Skeletal muscle satellite cell (primary cell): ENCODE results near the gene CLTB.
A peak's percentile ranks its signal among the peaks of the same experiment; 100 is the strongest.

Source experiments
- H3K27me3 ChIP-seq: 2 replicates; pipeline ENCODE4 v1.7.0; 2013; ENCODE audit warnings: low read length; ENCODE audit not compliant: control insufficient read depth, insufficient read depth
- H3K36me3 ChIP-seq: 2 replicates; pipeline ENCODE4 v1.7.0; 2013; ENCODE audit warnings: mild to moderate bottlenecking, control low read depth, low read length; ENCODE audit not compliant: insufficient read depth
- H3K4me1 ChIP-seq: 2 replicates; pipeline ENCODE4 v1.7.0; 2013; ENCODE audit warnings: low read length; ENCODE audit not compliant: control insufficient read depth, insufficient read depth
- H3K4me2 ChIP-seq: 2 replicates; pipeline ENCODE4 v1.7.0; 2013; ENCODE audit warnings: mild to moderate bottlenecking, low read length
- H3K4me3 ChIP-seq: 2 replicates; pipeline ENCODE4 v1.7.0; 2013; ENCODE audit warnings: low read length
- H3K9ac ChIP-seq: 2 replicates; pipeline ENCODE4 v1.7.0; 2013; ENCODE audit warnings: mild to moderate bottlenecking, low read depth, low read length, moderate library complexity
- H3K9me3 ChIP-seq: replicated peaks from 2 replicates; pipeline ENCODE4 v1.7.0; 2013; ENCODE audit warnings: mild to moderate bottlenecking, control low read depth, low read length

CLTB gene

GRCh38 chr5:176424181-176424580 is 7.8 kb upstream of the CLTB start:
- Histone ChIP-seq H3K36me3 (no peaks in the 10 kb centered on the region), H3K27me3 (peaks cover 12% of the 10 kb centered on the region), H3K9ac (no peak overlapping the region), H3K4me1 (no peaks in the 10 kb centered on the region), H3K4me3 (no peak overlapping the region), H3K9me3 (no peaks in the 10 kb centered on the region), H3K4me2 (no peak overlapping the region)

- H3K36me3 ChIP-seq: no peaks in the 10 kb centered on the region
- H3K4me3 ChIP-seq: no peak overlapping the region
- H3K4me2 ChIP-seq: no peak overlapping the region
- H3K9ac ChIP-seq: no peak overlapping the region
- H3K27me3 ChIP-seq: peaks cover 12% of the 10 kb centered on the region
- peaks cover 6% of the 10 kb centered on the region for H3K4me1 ChIP-seq
- no peaks in the 10 kb centered on the region for H3K9me3 ChIP-seq
These were observed 4.7 kb upstream of the CLTB start for GRCh38 chr5:176420972-176421544.

GRCh38 chr5:176420086-176420485 is 3.7 kb upstream of the CLTB start:
- no peak overlapping the region for H3K4me3 ChIP-seq
- H3K9me3 ChIP-seq: no peaks in the 10 kb centered on the region
- H3K4me1 ChIP-seq: peaks cover 12% of the 10 kb centered on the region
- H3K27me3 ChIP-seq: peaks cover 12% of the 10 kb centered on the region
- H3K4me2 ChIP-seq: no peak overlapping the region
- H3K9ac ChIP-seq: no peak overlapping the region
- H3K36me3 ChIP-seq: no peaks in the 10 kb centered on the region

- no peak overlapping the region for H3K9ac ChIP-seq
These were observed 1.9 kb upstream of the CLTB start for GRCh38 chr5:176418251-176418650.

GRCh38 chr5:176416965-176417364 is 626 bp upstream of the CLTB start:
- H3K9ac ChIP-seq: peak overlapping the region; percentile 10
- H3K4me3 ChIP-seq: peak overlapping the region; percentile 96

More at GRCh38 chr5:176418251-176418650, 1.9 kb upstream of the CLTB start:
- Histone ChIP-seq H3K9me3 (no peaks in the 10 kb centered on the region), H3K36me3 (no peaks in the 10 kb centered on the region), H3K4me3 (no peak overlapping the region), H3K4me2 (no peak overlapping the region), H3K27me3 (peaks cover 12% of the 10 kb centered on the region), H3K4me1 (peaks cover 30% of the 10 kb centered on the region)

GRCh38 chr5:176415240-176415951 is 943 bp downstream of the CLTB start:
- Histone ChIP-seq H3K36me3 (no peaks in the 10 kb centered on the region), H3K4me3 (peak overlapping the region; percentile 96), H3K27me3 (peaks cover 4% of the 10 kb centered on the region), H3K9me3 (no peaks in the 10 kb centered on the region), H3K4me2 (peak overlapping the region; percentile 92), H3K4me1 (peaks cover 57% of the 10 kb centered on the region), H3K9ac (peak overlapping the region; percentile 94)

More at GRCh38 chr5:176416965-176417364, 626 bp upstream of the CLTB start:
- Histone ChIP-seq H3K4me1 (peaks cover 43% of the 10 kb centered on the region), H3K36me3 (no peaks in the 10 kb centered on the region), H3K9me3 (no peaks in the 10 kb centered on the region), H3K4me2 (peak overlapping the region; percentile 92), H3K27me3 (peaks cover 6% of the 10 kb centered on the region)

GRCh38 chr5:176414704-176415103 is 1.6 kb downstream of the CLTB start:
- H3K9ac ChIP-seq: peak overlapping the region; percentile 42
- no peaks in the 10 kb centered on the region for H3K9me3 ChIP-seq
- peaks cover 1% of the 10 kb centered on the region for H3K36me3 ChIP-seq
- H3K4me3 ChIP-seq: peak overlapping the region; percentile 96
- H3K4me1 ChIP-seq: peaks cover 57% of the 10 kb centered on the region
- H3K27me3 ChIP-seq: no peaks in the 10 kb centered on the region
- peak overlapping the region; percentile 92 for H3K4me2 ChIP-seq

- no peaks in the 10 kb centered on the region for H3K27me3 ChIP-seq
- H3K4me3 ChIP-seq: peak overlapping the region; percentile 29
- H3K36me3 ChIP-seq: peaks cover 5% of the 10 kb centered on the region
- H3K9ac ChIP-seq: peak overlapping the region; percentile 31
- H3K9me3 ChIP-seq: no peaks in the 10 kb centered on the region
- peak overlapping the region; percentile 92 for H3K4me2 ChIP-seq
- peaks cover 57% of the 10 kb centered on the region for H3K4me1 ChIP-seq
These were observed 2.6 kb downstream of the CLTB start for GRCh38 chr5:176413709-176414191.

GRCh38 chr5:176413255-176413565 is 3.1 kb downstream of the CLTB start:
- peaks cover 8% of the 10 kb centered on the region for H3K36me3 ChIP-seq
- H3K4me3 ChIP-seq: peak overlapping the region; percentile 29
- H3K27me3 ChIP-seq: no peaks in the 10 kb centered on the region
- peak overlapping the region; percentile 31 for H3K9ac ChIP-seq
- peaks cover 57% of the 10 kb centered on the region for H3K4me1 ChIP-seq
- peak overlapping the region; percentile 92 for H3K4me2 ChIP-seq
- no peaks in the 10 kb centered on the region for H3K9me3 ChIP-seq

- H3K36me3 ChIP-seq: peaks cover 11% of the 10 kb centered on the region
- H3K4me2 ChIP-seq: peak overlapping the region; percentile 92
- H3K9me3 ChIP-seq: no peaks in the 10 kb centered on the region
- peaks cover 57% of the 10 kb centered on the region for H3K4me1 ChIP-seq
- H3K9ac ChIP-seq: no peak overlapping the region
- no peaks in the 10 kb centered on the region for H3K27me3 ChIP-seq
- peak overlapping the region; percentile 29 for H3K4me3 ChIP-seq
These were observed 3.7 kb downstream of the CLTB start for GRCh38 chr5:176412517-176413254.

- Histone ChIP-seq H3K4me1 (peaks cover 50% of the 10 kb centered on the region), H3K36me3 (peaks cover 23% of the 10 kb centered on the region), H3K9me3 (no peaks in the 10 kb centered on the region), H3K4me3 (no peak overlapping the region), H3K27me3 (no peaks in the 10 kb centered on the region), H3K9ac (no peak overlapping the region), H3K4me2 (no peak overlapping the region)
These were observed 5.7 kb downstream of the CLTB start for GRCh38 chr5:176410486-176411180.
